Esophagus muscularis mucosa (tissue), 4 donors: ENCODE results near the gene COL25A1.

Experiments used
- CTCF ChIP-seq, 3 experiments: fragments of 200-600 bp in 2 of 3; fragments of 450-650 bp in 1 of 3; sonication (generic) in 2 of 3; IDR thresholded peaks; one replicate each; pipeline ENCODE4 v1.5.1; 2017 to 2019; ENCODE audit warnings: antibody characterized with exemption in 3 of 3, mild to moderate bottlenecking in 2 of 3, moderate library complexity in 1 of 3
- EP300 ChIP-seq: sonication (generic); formaldehyde crosslinking; IDR thresholded peaks from one replicate; pipeline ENCODE4 v1.6.1; 2017; ENCODE audit warnings: antibody characterized with exemption
- POLR2A ChIP-seq: fragments of 450-650 bp; IDR thresholded peaks from one replicate; pipeline ENCODE4 v1.6.1; 2017; ENCODE audit warnings: antibody characterized with exemption, moderate library complexity, mild to moderate bottlenecking, low read depth
- POLR2AphosphoS5 ChIP-seq, 2 donors: sonication (generic); formaldehyde crosslinking; IDR thresholded peaks; one replicate each; pipeline ENCODE4 v1.6.1; 2017; ENCODE audit warnings: antibody characterized with exemption in 2 of 2

GRCh38 chr4:109091727-109092409 is 210.6 kb downstream of the COL25A1 start:
- TF ChIP-seq POLR2AphosphoS5 (IDR thresholded peaks at IDR 0.05) (no peak), CTCF (IDR thresholded peaks at IDR 0.05) (no peak), POLR2A (no peak), EP300 (no peak)
